ENCODE results near the gene MAP3K20. TPM values are rescaled to one million over a fixed set of nuclear protein-coding genes. Genes with fewer than 3 reads are reported as not detected.
"Not testable (repeated sequence)": the region's sequence is repeated elsewhere in the genome, so short reads cannot be mapped to it uniquely, and the experiment has no call there.

The MAP3K20 gene
- total RNA-seq, 1 donor from 2014 or later, result 466 TPM

GRCh38 chr2:173305303-173305702 is 229.7 kb downstream of the MAP3K20 start:
- TF ChIP-seq CTCF (IDR thresholded peaks at IDR 0.05; ENCODE audit: borderline replicate concordance), result no peak
- intact Hi-C loops (cut with micrococcal nuclease), result no loop called here
- Histone ChIP-seq H3K4me1 (no peaks in the 10 kb centered on the region), H3K27me3 (ENCODE audit: low read depth) (no peaks in the 10 kb centered on the region), H3K9me3 (replicated peaks) (peaks cover 13% of the 10 kb centered on the region), H3K4me3 (no peak overlapping the region), H3K36me3 (no peaks in the 10 kb centered on the region), H3K27ac (replicated peaks) (no peak overlapping the region)
- no peak for DNase-seq

- Histone ChIP-seq H3K9me3 (replicated peaks) (peaks cover 5% of the 10 kb centered on the region), H3K36me3 (no peaks in the 10 kb centered on the region), H3K27ac (replicated peaks) (no peak overlapping the region), H3K4me1 (no peaks in the 10 kb centered on the region), H3K27me3 (ENCODE audit: low read depth) (no peaks in the 10 kb centered on the region), H3K4me3 (no peak overlapping the region)
- intact Hi-C loops (cut with micrococcal nuclease), result no loop called here
- no peak for DNase-seq
- TF ChIP-seq CTCF (IDR thresholded peaks at IDR 0.05; ENCODE audit: borderline replicate concordance), result no peak
These were observed 231.6 kb downstream of the MAP3K20 start for GRCh38 chr2:173307293-173307692.

GRCh38 chr2:173309370-173309769 is 233.7 kb downstream of the MAP3K20 start:
- intact Hi-C loops (cut with micrococcal nuclease), result not testable (repeated sequence)

GRCh38 chr2:173311844-173312606 is 236.4 kb downstream of the MAP3K20 start:
- H3K9me3 ChIP-seq (replicated peaks), result peaks cover 19% of the 10 kb centered on the region
- no peak for DNase-seq
- no peaks in the 10 kb centered on the region for H3K4me1 ChIP-seq
- H3K36me3 ChIP-seq, result no peaks in the 10 kb centered on the region
- intact Hi-C loops (cut with micrococcal nuclease), result no loop called here
- no peak for TF ChIP-seq CTCF (IDR thresholded peaks at IDR 0.05; ENCODE audit: borderline replicate concordance)
- no peak overlapping the region for H3K27ac ChIP-seq (replicated peaks)
- H3K27me3 ChIP-seq (ENCODE audit: low read depth), result no peaks in the 10 kb centered on the region
- H3K4me3 ChIP-seq, result no peak overlapping the region

More at GRCh38 chr2:173309370-173309769, 233.7 kb downstream of the MAP3K20 start:
- DNase-seq; H3K9me3 ChIP-seq (replicated peaks); H3K36me3 ChIP-seq; H3K27me3 ChIP-seq (ENCODE audit: low read depth); H3K27ac ChIP-seq (replicated peaks); H3K4me1 ChIP-seq; H3K4me3 ChIP-seq: not testable (repeated sequence)
